KBM-7 (cell line): ENCODE data around the gene RAB10.
"Not testable (repeated sequence)": the region's sequence is repeated elsewhere in the genome, so short reads cannot be mapped to it uniquely, and the experiment has no call there.

Experiments used
- DNase-seq: peaks from one replicate; pipeline ENCODE4 v3.0.0-alpha.2; 2015
- in situ Hi-C: fragments of 300-500 bp; cut with MboI; formaldehyde crosslinking; loops from 2 replicates; pipeline ENCODE4 v1.14.3; 2020; ENCODE audit warnings: low sequenced_read_pairs, low pct_unique_long_range_greater_than_20kb, mixed read lengths

The RAB10 gene

GRCh38 chr2:26033818-26034636, at the start of gene RAB10:
TSS of gene RAB10 (plus strand) at chr2:26034084. CDS start at chr2:26034609, 525 bp downstream.
- DNase-seq = peak; percentile 99
- in situ Hi-C loops = no loop called here

- in situ Hi-C loops = no loop called here
- no peak for DNase-seq
Measured at GRCh38 chr2:25988134-25988533, 45.8 kb upstream of the RAB10 start.

- no peak for DNase-seq
- in situ Hi-C loops = no loop called here
Measured at GRCh38 chr2:25989154-25989553, 44.7 kb upstream of the RAB10 start.

GRCh38 chr2:25991965-25992364, 41.9 kb upstream of the RAB10 start:
- in situ Hi-C loops = no loop called here
- no peak for DNase-seq

- no peak for DNase-seq
- in situ Hi-C loops = no loop called here
Measured at GRCh38 chr2:25992556-25992955, 41.3 kb upstream of the RAB10 start.

GRCh38 chr2:25993049-25993448, 40.8 kb upstream of the RAB10 start:
- DNase-seq = no peak
- in situ Hi-C loops = no loop called here

DNA sequence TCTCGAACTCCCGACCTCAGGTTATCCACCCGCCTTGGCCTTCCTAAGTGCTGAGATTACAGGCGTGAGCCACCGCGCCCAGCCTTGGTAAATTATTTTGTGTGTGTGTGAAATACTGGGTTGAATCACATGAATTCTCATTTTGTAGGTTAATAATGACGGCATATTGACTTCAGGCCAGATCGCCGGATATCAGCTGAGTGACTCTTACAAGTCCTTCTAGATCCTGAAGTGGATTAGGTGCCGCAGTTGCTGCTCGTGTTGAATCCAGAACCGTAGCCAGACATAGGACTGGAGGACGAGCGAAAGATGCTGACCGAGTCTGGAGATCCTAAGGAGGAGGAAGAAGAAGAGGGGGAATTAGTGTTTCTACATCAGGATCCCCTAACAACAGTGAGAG, 39.4 kb upstream of the RAB10 start:
- in situ Hi-C loops = no loop called here
- no peak for DNase-seq

- no peak for DNase-seq
- in situ Hi-C loops = no loop called here
Measured at GRCh38 chr2:25996844-25997243, 37.0 kb upstream of the RAB10 start.

- in situ Hi-C loops, DNase-seq: not testable (repeated sequence)
Measured at GRCh38 chr2:25998816-25999383, 35.0 kb upstream of the RAB10 start.

- DNase-seq, in situ Hi-C loops: not testable (repeated sequence)
Measured at GRCh38 chr2:25999406-25999805, 34.5 kb upstream of the RAB10 start.

GRCh38 chr2:26000561-26001082, 33.3 kb upstream of the RAB10 start:
- DNase-seq = no peak
- in situ Hi-C loops = no loop called here

DNA sequence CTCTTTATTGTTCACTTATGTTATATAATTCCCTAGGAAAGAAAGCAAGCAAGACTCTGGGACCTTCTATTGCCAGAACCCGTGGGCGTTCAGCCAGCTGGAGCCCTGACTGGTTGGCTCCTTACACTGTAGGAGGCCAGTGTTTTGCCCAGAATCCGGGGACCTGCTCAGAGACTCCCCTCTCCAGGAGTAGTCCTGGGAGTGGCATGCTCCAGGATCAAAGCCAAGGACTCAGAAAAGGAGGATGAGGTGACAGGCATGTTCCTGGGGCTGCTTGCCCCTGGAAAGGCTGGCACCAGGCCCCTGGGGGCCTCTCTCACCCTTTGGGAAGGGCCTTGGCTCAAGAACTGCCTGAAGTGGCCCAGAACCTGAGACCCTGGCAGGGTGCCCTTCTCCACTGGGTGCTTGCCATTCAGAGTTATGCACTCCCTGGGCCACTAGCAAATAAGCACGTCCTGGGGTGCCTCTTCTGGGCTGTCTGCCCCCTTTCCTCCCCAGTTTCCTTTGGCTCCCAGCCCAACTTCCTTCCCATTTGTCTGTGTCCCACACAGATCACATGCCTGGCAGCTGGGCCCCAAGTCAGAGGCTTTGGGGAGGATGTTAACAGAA, 32.0 kb upstream of the RAB10 start:
- DNase-seq = peak; percentile 47
- in situ Hi-C loops = no loop called here

- in situ Hi-C loops = no loop called here
Measured at GRCh38 chr2:26002632-26003310, 31.1 kb upstream of the RAB10 start.

DNA sequence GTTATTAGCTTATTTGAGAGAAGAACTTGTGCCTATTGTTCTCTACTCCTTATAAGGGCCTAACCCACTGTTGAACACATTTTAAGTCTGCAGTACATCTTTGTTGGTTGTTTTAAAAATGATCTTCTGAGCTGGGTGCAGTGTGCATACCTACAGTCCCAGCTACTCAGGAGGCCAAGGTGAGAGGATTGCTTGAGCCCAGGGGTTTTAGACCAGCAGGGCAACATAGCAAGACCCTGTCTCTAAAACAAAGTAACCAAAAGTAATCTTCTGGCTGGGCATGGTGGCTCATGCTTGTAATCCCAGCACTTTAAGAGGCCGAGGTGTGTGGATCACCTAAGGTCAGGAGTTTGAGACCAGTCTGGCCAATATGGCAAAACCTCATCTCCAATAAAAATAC, 25.8 kb upstream of the RAB10 start:
- no peak for DNase-seq
- in situ Hi-C loops = no loop called here

More at GRCh38 chr2:26002632-26003310, 31.1 kb upstream of the RAB10 start:
- DNase-seq = peak; percentile 82

- DNase-seq = peak; percentile 95
- in situ Hi-C loops = no loop called here
Measured at GRCh38 chr2:26008851-26009566, 24.9 kb upstream of the RAB10 start.

GRCh38 chr2:26009567-26009963, 24.3 kb upstream of the RAB10 start:
- in situ Hi-C loops = no loop called here
- DNase-seq = no peak

GRCh38 chr2:26010943-26011342, 22.9 kb upstream of the RAB10 start:
- in situ Hi-C loops = no loop called here

GRCh38 chr2:26011609-26011989, 22.3 kb upstream of the RAB10 start:
- in situ Hi-C loops = no loop called here
- no peak for DNase-seq

More at GRCh38 chr2:26010943-26011342, 22.9 kb upstream of the RAB10 start:
- no peak for DNase-seq
